ENCODE results near the gene ATXN2. TPM values are rescaled to one million over a fixed set of nuclear protein-coding genes. Genes with fewer than 3 reads are reported as not detected.

The ATXN2 gene
- polyA plus RNA-seq, 1 experiment = 19.1 TPM

DNA sequence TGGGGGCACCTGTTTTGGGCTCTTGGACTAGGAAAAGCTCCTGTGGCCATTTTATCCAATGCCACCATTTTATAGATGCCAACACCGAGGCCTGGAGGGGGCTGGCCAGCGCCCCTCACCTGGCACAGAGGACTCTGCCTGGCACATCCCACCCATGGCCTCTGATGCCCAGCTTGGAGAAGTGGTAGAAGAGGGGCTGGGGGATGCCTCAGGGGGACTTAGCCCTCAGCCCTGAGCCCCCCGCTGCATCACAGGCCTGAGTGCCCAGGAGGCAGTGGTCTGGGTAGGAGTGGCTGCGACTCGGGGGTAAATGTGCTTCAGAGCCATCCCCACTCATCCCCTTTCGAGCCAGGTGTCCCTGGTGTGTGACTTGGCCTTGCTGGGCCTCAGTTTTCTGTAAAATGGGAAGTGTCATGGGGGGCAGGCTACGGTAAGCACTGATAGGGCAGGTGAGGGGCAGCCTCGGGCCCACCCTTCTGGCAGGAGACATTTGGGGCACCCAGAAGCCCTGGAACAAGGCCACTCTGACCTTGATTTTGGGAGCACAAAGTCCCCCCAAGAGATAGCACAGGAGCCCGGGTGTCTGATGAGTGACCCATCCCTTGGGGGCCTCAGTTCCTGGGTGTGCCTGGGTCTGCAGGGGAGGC is 170.9 kb downstream of the ATXN2 start:
- Histone ChIP-seq H3K27me3 (ENCODE audit: control insufficient read depth, insufficient read depth, low read length) (no peaks in the 10 kb centered on the region), H3K9me3 (ENCODE audit: control insufficient read depth, insufficient read depth, low read length) (no peaks in the 10 kb centered on the region), H3K27ac (ENCODE audit: low read depth, low read length) (no peak overlapping the region), H3K4me3 (ENCODE audit: low read depth, low read length) (no peak overlapping the region)
- TF ChIP-seq, protein P1, sequence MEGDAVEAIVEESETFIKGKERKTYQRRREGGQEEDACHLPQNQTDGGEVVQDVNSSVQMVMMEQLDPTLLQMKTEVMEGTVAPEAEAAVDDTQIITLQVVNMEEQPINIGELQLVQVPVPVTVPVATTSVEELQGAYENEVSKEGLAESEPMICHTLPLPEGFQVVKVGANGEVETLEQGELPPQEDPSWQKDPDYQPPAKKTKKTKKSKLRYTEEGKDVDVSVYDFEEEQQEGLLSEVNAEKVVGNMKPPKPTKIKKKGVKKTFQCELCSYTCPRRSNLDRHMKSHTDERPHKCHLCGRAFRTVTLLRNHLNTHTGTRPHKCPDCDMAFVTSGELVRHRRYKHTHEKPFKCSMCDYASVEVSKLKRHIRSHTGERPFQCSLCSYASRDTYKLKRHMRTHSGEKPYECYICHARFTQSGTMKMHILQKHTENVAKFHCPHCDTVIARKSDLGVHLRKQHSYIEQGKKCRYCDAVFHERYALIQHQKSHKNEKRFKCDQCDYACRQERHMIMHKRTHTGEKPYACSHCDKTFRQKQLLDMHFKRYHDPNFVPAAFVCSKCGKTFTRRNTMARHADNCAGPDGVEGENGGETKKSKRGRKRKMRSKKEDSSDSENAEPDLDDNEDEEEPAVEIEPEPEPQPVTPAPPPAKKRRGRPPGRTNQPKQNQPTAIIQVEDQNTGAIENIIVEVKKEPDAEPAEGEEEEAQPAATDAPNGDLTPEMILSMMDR (IDR thresholded peaks at IDR 0.05; ENCODE audit: low read depth, low read length) = no peak
- ChIA-PET CTCF (interaction anchor here (1.8 kb wide), 2 partner anchors 24 to 31 kb away, joined by 5 to 8 read pairs; no protein-coding TSS in a partner anchor), POLR2A (no interaction called here)
- DNase-seq (ENCODE audit: low read depth, low spot score) = no peak

DNA sequence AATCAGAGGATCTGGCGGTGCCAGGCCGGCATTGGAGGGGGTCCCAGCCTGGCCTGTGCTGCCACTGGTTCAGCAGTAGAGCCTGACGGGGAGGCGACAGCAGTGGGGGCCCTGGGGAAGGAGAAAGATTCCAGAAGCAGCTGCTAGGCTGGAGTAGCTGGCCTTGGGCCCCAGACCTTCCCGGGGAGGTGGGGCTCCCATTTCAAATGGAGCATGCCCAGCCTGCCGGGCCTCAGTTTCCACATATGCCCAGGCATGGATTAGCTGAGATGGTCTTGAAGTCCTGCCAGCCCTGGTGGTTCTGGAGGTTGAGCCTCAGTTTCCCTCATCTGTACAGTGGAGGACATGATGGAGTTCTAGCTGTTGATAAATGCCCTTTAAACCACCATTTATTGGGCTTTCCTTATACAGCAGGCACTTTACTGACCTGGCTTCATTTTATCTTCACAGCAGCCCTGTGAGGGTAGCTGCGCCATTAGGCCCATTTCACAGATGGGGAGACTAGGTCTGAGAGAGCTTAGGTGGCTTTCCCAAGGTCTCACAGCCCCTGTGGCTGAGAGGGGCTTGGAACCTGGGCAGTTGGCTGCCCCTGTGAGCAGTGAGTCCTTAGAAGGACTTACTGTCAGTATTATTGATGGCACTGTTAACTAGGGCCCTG is 171.6 kb downstream of the ATXN2 start:
- no peak overlapping the region for H3K4me3 ChIP-seq (ENCODE audit: low read depth, low read length)
- H3K27me3 ChIP-seq (ENCODE audit: control insufficient read depth, insufficient read depth, low read length) = no peaks in the 10 kb centered on the region
- DNase-seq (ENCODE audit: low read depth, low spot score) = no peak
- H3K27ac ChIP-seq (ENCODE audit: low read depth, low read length) = no peak overlapping the region
- POLR2A ChIA-PET = interaction anchor here (0.6 kb wide), 1 partner anchor 24 kb away, joined by 7 read pairs; no protein-coding TSS in a partner anchor
- TF ChIP-seq, protein P1 (IDR thresholded peaks at IDR 0.05; ENCODE audit: low read depth, low read length) = no peak
- no peaks in the 10 kb centered on the region for H3K9me3 ChIP-seq (ENCODE audit: control insufficient read depth, insufficient read depth, low read length)
- CTCF ChIA-PET = interaction anchor here (0.7 to 1.8 kb wide), 3 partner anchors 24 to 31 kb away, joined by 3 to 8 read pairs (median 5); no protein-coding TSS in a partner anchor

DNA sequence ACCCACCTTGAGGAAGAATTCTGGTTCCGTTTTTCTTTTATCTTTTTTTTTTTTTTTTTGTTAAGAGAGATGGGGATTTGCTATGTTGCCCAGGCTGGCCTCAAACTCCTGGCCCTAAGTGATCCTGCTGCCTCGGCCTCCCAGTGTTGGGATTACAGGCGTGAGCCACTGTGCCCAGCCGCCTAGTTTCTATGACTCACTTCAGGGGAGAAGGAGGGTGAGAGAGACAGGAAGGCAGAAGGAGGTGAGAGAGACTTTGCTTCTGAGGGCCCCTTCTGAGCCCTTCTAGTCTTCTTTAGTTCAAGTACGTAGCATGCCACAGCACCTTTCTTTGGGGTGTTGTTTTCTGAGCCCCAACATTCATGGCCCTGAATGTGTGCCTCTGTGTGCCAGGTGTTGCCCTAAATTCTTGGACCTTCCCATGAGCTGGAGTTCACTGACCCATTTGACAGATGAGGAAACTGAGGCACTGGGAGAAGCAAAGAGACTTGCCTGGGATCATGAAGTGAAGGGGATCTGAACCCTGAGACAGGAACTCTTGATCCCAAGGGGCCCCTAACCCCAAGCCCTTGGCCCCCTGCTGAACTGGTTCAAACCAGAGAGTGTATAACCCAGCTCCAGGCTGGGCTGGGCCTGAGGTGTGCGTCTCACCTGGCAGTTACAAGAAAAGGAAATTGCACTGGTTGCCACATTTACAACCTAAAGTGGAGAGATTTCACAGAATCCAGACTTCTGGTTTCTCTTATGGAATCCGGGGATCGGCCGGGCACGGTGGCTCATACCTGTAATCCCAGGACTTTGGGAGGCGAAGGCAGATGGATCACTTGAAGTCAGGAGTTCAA is 172.6 kb downstream of the ATXN2 start:
- Histone ChIP-seq H3K4me3 (ENCODE audit: low read depth, low read length) (no peak overlapping the region), H3K27me3 (ENCODE audit: control insufficient read depth, insufficient read depth, low read length) (no peaks in the 10 kb centered on the region), H3K27ac (ENCODE audit: low read depth, low read length) (no peak overlapping the region), H3K9me3 (ENCODE audit: control insufficient read depth, insufficient read depth, low read length) (no peaks in the 10 kb centered on the region)
- ChIA-PET CTCF (interaction anchor here (0.7 to 2.2 kb wide), 4 partner anchors 25 to 30 kb away, joined by 3 to 8 read pairs (median 6); no protein-coding TSS in a partner anchor), POLR2A (no interaction called here)
- DNase-seq (ENCODE audit: low read depth, low spot score) = no peak
- TF ChIP-seq, protein P1 (IDR thresholded peaks at IDR 0.05; ENCODE audit: low read depth, low read length) = no peak

DNA sequence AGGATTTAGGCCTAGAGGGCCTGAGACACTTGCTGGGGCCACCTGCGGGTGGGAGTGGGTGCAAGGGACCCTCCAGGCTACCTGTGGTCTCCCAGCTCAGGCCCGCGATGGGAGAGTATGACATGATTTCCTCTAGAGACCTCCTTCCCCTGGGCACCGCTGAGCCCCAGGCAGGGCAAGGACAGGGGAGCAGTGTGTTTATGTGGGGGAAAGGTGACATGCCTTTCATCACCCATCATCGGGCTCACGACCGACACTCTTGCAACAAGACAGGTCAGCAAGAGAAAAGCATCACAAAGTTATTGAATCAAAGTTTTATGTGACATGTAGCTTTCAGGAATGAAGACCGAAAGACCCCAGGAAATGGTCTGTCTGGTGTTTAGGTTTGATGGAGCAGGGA is 173.5 kb downstream of the ATXN2 start:
- Histone ChIP-seq H3K27me3 (ENCODE audit: control insufficient read depth, insufficient read depth, low read length) (no peaks in the 10 kb centered on the region), H3K27ac (ENCODE audit: low read depth, low read length) (no peak overlapping the region), H3K4me3 (ENCODE audit: low read depth, low read length) (no peak overlapping the region), H3K9me3 (ENCODE audit: control insufficient read depth, insufficient read depth, low read length) (no peaks in the 10 kb centered on the region)
- DNase-seq (ENCODE audit: low read depth, low spot score) = no peak
- ChIA-PET CTCF (interaction anchor here (1.1 to 2.2 kb wide), 2 partner anchors 26 to 28 kb away, joined by 4 to 7 read pairs; no protein-coding TSS in a partner anchor), POLR2A (no interaction called here)
- TF ChIP-seq, protein P1 (IDR thresholded peaks at IDR 0.05; ENCODE audit: low read depth, low read length) = no peak

Measured in AG04450 (cell line).